SU-DHL-6 (cell line): ENCODE data around the gene RNF4.

Experiments
- CTCF ChIP-seq: fragments of 200-600 bp; sonication (generic); IDR thresholded peaks from one replicate; pipeline ENCODE4 v1.5.1; 2017; ENCODE audit warnings: antibody characterized with exemption, mild to moderate bottlenecking, low read length, moderate library complexity; ENCODE audit not compliant: insufficient read depth, poor library complexity, severe bottlenecking
- EZH2phosphoT487 ChIP-seq: fragments of 200-600 bp; sonication (generic), shearing (Covaris generic); conservative IDR thresholded peaks from 2 replicates; pipeline ENCODE4 v1.6.1; 2018; ENCODE audit warnings: mild to moderate bottlenecking, antibody characterized with exemption, low read length, moderate library complexity, mixed read lengths

GRCh38 chr4:2510351-2511259 is 41.7 kb downstream of the RNF4 start:
- TF ChIP-seq CTCF (no peak), EZH2phosphoT487 (no peak)
